ENCODE results near the gene MAST4.
"Not testable (repeated sequence)": the region's sequence is repeated elsewhere in the genome, so short reads cannot be mapped to it uniquely, and the experiment has no call there.

MAST4 gene

DNA sequence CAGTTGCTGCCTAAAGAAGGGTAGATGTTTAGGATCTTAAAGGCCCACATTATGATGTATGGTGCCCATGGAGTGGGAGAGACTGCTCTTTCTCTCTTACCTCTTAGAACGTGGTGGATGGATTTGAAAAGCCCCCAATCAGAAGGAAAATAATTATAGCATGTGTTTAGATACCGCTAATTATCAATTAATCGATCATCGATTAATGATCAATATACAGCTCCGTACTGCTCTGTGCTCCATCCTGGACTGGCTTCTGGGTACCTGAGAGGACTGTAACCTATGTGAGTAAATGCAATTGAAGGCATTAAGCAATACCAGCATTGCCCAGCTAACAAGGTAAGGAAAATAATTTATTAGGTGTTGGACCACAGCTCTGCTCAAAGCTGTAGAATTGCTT lies 149.1 kb downstream of the MAST4 start:
- peaks cover 4% of the 10 kb centered on the region for H3K27me3 ChIP-seq (ENCODE audit: insufficient read depth, poor library complexity, severe bottlenecking)
- DNase-seq (ENCODE audit: low spot score), result no peak
- H3K9me3 ChIP-seq (ENCODE audit: severe bottlenecking), result no peaks in the 10 kb centered on the region
- H3K36me3 ChIP-seq (ENCODE audit: low read depth), result no peaks in the 10 kb centered on the region
- H3K4me1 ChIP-seq (ENCODE audit: insufficient read depth, poor library complexity, severe bottlenecking), result no peaks in the 10 kb centered on the region
- TF ChIP-seq, protein P1, sequence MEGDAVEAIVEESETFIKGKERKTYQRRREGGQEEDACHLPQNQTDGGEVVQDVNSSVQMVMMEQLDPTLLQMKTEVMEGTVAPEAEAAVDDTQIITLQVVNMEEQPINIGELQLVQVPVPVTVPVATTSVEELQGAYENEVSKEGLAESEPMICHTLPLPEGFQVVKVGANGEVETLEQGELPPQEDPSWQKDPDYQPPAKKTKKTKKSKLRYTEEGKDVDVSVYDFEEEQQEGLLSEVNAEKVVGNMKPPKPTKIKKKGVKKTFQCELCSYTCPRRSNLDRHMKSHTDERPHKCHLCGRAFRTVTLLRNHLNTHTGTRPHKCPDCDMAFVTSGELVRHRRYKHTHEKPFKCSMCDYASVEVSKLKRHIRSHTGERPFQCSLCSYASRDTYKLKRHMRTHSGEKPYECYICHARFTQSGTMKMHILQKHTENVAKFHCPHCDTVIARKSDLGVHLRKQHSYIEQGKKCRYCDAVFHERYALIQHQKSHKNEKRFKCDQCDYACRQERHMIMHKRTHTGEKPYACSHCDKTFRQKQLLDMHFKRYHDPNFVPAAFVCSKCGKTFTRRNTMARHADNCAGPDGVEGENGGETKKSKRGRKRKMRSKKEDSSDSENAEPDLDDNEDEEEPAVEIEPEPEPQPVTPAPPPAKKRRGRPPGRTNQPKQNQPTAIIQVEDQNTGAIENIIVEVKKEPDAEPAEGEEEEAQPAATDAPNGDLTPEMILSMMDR (IDR thresholded peaks at IDR 0.05; ENCODE audit: poor library complexity, severe bottlenecking), result no peak
- H3K4me3 ChIP-seq (ENCODE audit: severe bottlenecking), result no peak overlapping the region
- no peak for ATAC-seq (ENCODE audit: low read depth)
- no peak overlapping the region for H3K27ac ChIP-seq (ENCODE audit: poor library complexity, severe bottlenecking)

- Histone ChIP-seq H3K9me3 (ENCODE audit: severe bottlenecking) (no peaks in the 10 kb centered on the region), H3K27me3 (ENCODE audit: insufficient read depth, poor library complexity, severe bottlenecking) (peaks cover 4% of the 10 kb centered on the region), H3K27ac (ENCODE audit: poor library complexity, severe bottlenecking) (no peak overlapping the region), H3K4me1 (ENCODE audit: insufficient read depth, poor library complexity, severe bottlenecking) (no peaks in the 10 kb centered on the region), H3K4me3 (ENCODE audit: severe bottlenecking) (no peak overlapping the region), H3K36me3 (ENCODE audit: low read depth) (no peaks in the 10 kb centered on the region)
- TF ChIP-seq, protein P1 (IDR thresholded peaks at IDR 0.05; ENCODE audit: poor library complexity, severe bottlenecking), result no peak
- DNase-seq (ENCODE audit: low spot score) (no peak), ATAC-seq (ENCODE audit: low read depth) (no peak)
Observed at GRCh38 chr5:66747607-66748006, 151.4 kb downstream of the MAST4 start.

DNA sequence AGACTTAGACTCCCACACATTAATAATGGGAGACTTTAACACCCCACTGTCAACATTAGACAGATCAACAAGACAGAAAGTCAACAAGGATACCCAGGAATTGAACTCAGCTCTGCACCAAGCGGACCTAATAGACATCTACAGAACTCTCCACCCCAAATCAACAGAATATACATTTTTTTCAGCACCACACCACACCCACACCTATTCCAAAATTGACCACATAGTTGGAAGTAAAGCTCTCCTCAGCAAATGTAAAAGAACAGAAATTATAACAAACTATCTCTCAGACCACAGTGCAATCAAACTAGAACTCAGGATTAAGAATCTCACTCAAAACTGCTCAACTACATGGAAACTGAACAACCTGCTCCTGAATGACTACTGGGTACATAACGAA lies 156.5 kb downstream of the MAST4 start:
- DNase-seq (ENCODE audit: low spot score); H3K27me3 ChIP-seq (ENCODE audit: insufficient read depth, poor library complexity, severe bottlenecking); H3K4me3 ChIP-seq (ENCODE audit: severe bottlenecking); ATAC-seq (ENCODE audit: low read depth); H3K4me1 ChIP-seq (ENCODE audit: insufficient read depth, poor library complexity, severe bottlenecking); H3K27ac ChIP-seq (ENCODE audit: poor library complexity, severe bottlenecking); H3K9me3 ChIP-seq (ENCODE audit: severe bottlenecking); H3K36me3 ChIP-seq (ENCODE audit: low read depth): not testable (repeated sequence)

DNA sequence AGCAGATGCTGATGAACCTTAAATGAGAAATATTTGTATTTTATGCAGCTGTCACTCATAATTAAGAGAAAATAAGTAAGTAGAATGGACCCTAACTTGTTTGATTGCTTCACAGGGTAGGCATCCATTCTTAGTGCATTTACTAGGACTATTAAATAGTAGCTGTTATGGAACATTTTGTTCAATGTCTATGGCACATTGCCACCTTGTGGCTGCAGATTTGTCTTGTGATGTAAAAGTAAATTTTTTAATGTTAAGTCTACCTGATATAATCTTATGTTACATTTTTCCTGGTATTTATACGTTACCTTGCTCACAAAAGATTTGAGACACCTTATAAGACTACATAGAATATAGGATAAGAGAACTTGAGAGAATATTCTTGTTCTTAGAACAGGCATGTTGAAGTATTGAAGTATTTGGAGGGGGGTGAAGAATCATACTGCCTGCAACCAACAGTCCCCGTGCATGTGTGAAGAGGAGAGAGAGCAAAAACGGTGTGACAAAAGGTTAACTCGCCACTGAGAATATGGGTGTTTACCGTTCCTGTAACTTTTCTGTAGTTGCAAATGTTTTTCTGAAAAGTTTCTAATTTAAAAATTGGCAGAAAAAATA lies 161.1 kb downstream of the MAST4 start:
- Histone ChIP-seq H3K27ac (ENCODE audit: poor library complexity, severe bottlenecking) (no peak overlapping the region), H3K9me3 (ENCODE audit: severe bottlenecking) (no peaks in the 10 kb centered on the region), H3K27me3 (ENCODE audit: insufficient read depth, poor library complexity, severe bottlenecking) (no peaks in the 10 kb centered on the region), H3K4me1 (ENCODE audit: insufficient read depth, poor library complexity, severe bottlenecking) (no peaks in the 10 kb centered on the region), H3K4me3 (ENCODE audit: severe bottlenecking) (no peak overlapping the region), H3K36me3 (ENCODE audit: low read depth) (no peaks in the 10 kb centered on the region)
- ATAC-seq (ENCODE audit: low read depth), result peak; percentile 61
- TF ChIP-seq, protein P1 (IDR thresholded peaks at IDR 0.05; ENCODE audit: poor library complexity, severe bottlenecking), result peak; percentile 89
- no peak for DNase-seq (ENCODE audit: low spot score)

GRCh38 chr5:66757834-66758371 lies 161.7 kb downstream of the MAST4 start:
- Histone ChIP-seq H3K36me3 (ENCODE audit: low read depth) (no peaks in the 10 kb centered on the region), H3K9me3 (ENCODE audit: severe bottlenecking) (no peaks in the 10 kb centered on the region), H3K27me3 (ENCODE audit: insufficient read depth, poor library complexity, severe bottlenecking) (no peaks in the 10 kb centered on the region), H3K4me3 (ENCODE audit: severe bottlenecking) (no peak overlapping the region), H3K27ac (ENCODE audit: poor library complexity, severe bottlenecking) (no peak overlapping the region), H3K4me1 (ENCODE audit: insufficient read depth, poor library complexity, severe bottlenecking) (no peaks in the 10 kb centered on the region)
- ATAC-seq (ENCODE audit: low read depth), result no peak
- TF ChIP-seq, protein P1 (IDR thresholded peaks at IDR 0.05; ENCODE audit: poor library complexity, severe bottlenecking), result no peak
- no peak for DNase-seq (ENCODE audit: low spot score)

All from RWPE2 (cell line).